SK-N-SH (cell line): ENCODE results near the gene FADD. TPM values are rescaled to one million over a fixed set of nuclear protein-coding genes. Genes with fewer than 3 reads are reported as not detected.

ENCODE experiments used
- CTCF ChIA-PET: fragments of 300-600, 350-600 bp; formaldehyde crosslinking; extraction: SDS; loops from one replicate; lab custom pipeline; 2021; lab: Yijun Ruan, JAX
- POLR2A ChIA-PET: fragments of 350-600 bp; sonication (Branson Sonifier 250); formaldehyde crosslinking; extraction: SDS; loops from one replicate; lab custom pipeline; 2020; ENCODE audit warnings: antibody characterized with exemption, inconsistent platforms; lab: Yijun Ruan, JAX
- DNase-seq: peaks from one replicate; pipeline ENCODE4 v3.0.0; 2012
- H2AFZ ChIP-seq: fragments of 200-600 bp; sonication (generic); 2 replicates; pipeline ENCODE4 v1.8.1; 2016; ENCODE audit warnings: antibody characterized with exemption, mild to moderate bottlenecking, low read depth
- H3F3A ChIP-seq: fragments of 200-600 bp; sonication (generic); replicated peaks from 2 replicates; pipeline ENCODE3; 2016; ENCODE audit warnings: antibody characterized with exemption, mild to moderate bottlenecking; ENCODE audit not compliant: insufficient read depth
- H3K27ac ChIP-seq, 2 experiments: fragments of 200-500 bp in 1 of 2; fragments of 200-600 bp in 1 of 2; sonication (Bioruptor generic) in 1 of 2; sonication (generic), shearing (Covaris generic) in 1 of 2; 2 replicates each; pipeline versions ENCODE4 v1.5.1 to v1.6.1; 2014 to 2016; ENCODE audit warnings: low read depth in 2 of 2, inconsistent platforms in 1 of 2, low read length in 1 of 2, mild to moderate bottlenecking in 1 of 2, mixed read lengths in 1 of 2
- H3K27me3 ChIP-seq: fragments of 200-600 bp; sonication (generic), shearing (Covaris generic); 2 replicates; pipeline ENCODE4 v1.6.1; 2016; ENCODE audit warnings: mixed run types; ENCODE audit not compliant: insufficient read depth
- H3K36me3 ChIP-seq, 2 experiments: fragments of 200-500 bp in 1 of 2; fragments of 200-600 bp in 1 of 2; sonication (Bioruptor generic) in 1 of 2; sonication (generic) in 1 of 2; replicated peaks in 1 of 2; 2 replicates each; pipeline versions ENCODE3 to v1.5.1; 2014 to 2016; ENCODE audit warnings: low read length in 1 of 2, mild to moderate bottlenecking in 1 of 2; ENCODE audit not compliant: insufficient read depth in 2 of 2, control insufficient read depth in 1 of 2
- H3K4me1 ChIP-seq, 2 experiments: fragments of 200-500 bp in 1 of 2; fragments of 200-600 bp in 1 of 2; sonication (Bioruptor generic) in 1 of 2; sonication (generic), shearing (Covaris generic) in 1 of 2; 2 replicates each; pipeline versions ENCODE4 v1.5.1 to v1.6.1; 2014 to 2016; ENCODE audit warnings: low read depth in 1 of 2, low read length in 1 of 2, mixed run types in 1 of 2; ENCODE audit not compliant: insufficient read depth in 2 of 2, control insufficient read depth in 1 of 2
- H3K4me2 ChIP-seq: fragments of 200-600 bp; sonication (generic), shearing (Covaris generic); 2 replicates; pipeline ENCODE4 v1.6.1; 2017; ENCODE audit warnings: mixed run types
- H3K4me3 ChIP-seq, 2 experiments: fragments of 200-500 bp in 1 of 2; fragments of 200-600 bp in 1 of 2; sonication (Bioruptor generic) in 1 of 2; sonication (generic), shearing (Covaris generic) in 1 of 2; 2 replicates each; pipeline versions ENCODE4 v1.5.1 to v1.8.1; 2014 to 2016; ENCODE audit warnings: low read depth in 2 of 2, inconsistent platforms in 1 of 2, low read length in 1 of 2, mild to moderate bottlenecking in 1 of 2, mixed read lengths in 1 of 2, moderate library complexity in 1 of 2
- H3K79me2 ChIP-seq: fragments of 200-600 bp; sonication (generic); 2 replicates; pipeline ENCODE4 v1.8.1; 2017; ENCODE audit warnings: mild to moderate bottlenecking; ENCODE audit not compliant: insufficient read depth
- H3K9ac ChIP-seq: fragments of 200-600 bp; sonication (generic); 2 replicates; pipeline ENCODE4 v1.6.1; 2017; ENCODE audit warnings: mixed run types
- H3K9me2 ChIP-seq: fragments of 200-600 bp; sonication (generic); 2 replicates; pipeline ENCODE4 v1.6.1; 2017; ENCODE audit warnings: mixed run types
- H3K9me3 ChIP-seq: fragments of 200-600 bp; sonication (generic); 2 replicates; pipeline ENCODE4 v1.6.1; 2017; ENCODE audit warnings: mixed run types, mild to moderate bottlenecking, moderate library complexity
- H4K20me1 ChIP-seq: fragments of 200-600 bp; sonication (generic); 2 replicates; pipeline ENCODE4 v1.6.1; 2017; ENCODE audit warnings: mild to moderate bottlenecking, mixed run types; ENCODE audit not compliant: insufficient read depth
- FOSL2 ChIP-seq: IDR thresholded peaks from 2 replicates; pipeline ENCODE4 v1.4.0; 2012; ENCODE audit warnings: low read depth, mild to moderate bottlenecking, moderate library complexity, borderline replicate concordance
- FOXM1 ChIP-seq: IDR thresholded peaks from 2 replicates; pipeline ENCODE4 v1.4.0; 2012; ENCODE audit warnings: low read depth, mild to moderate bottlenecking
- GATA2 ChIP-seq: sonication (generic); formaldehyde crosslinking; IDR thresholded peaks from 2 replicates; pipeline ENCODE4 v1.5.0; 2020; ENCODE audit warnings: mild to moderate bottlenecking, missing genetic modification reagents
- MXI1 ChIP-seq: IDR thresholded peaks from 2 replicates; pipeline ENCODE4 v1.6.1; 2012; ENCODE audit warnings: mild to moderate bottlenecking, low read depth, low read length, improper control_type of control experiment
- NRF1 ChIP-seq: IDR thresholded peaks from 2 replicates; pipeline ENCODE4 v1.6.1; 2012; ENCODE audit warnings: low read depth, mild to moderate bottlenecking, low read length
- RAD21 ChIP-seq: IDR thresholded peaks from 2 replicates; pipeline ENCODE4 v1.6.1; 2012; ENCODE audit warnings: mild to moderate bottlenecking, low read length
- TCF12 ChIP-seq: IDR thresholded peaks from 2 replicates; pipeline ENCODE4 v1.4.0; 2012
- TEAD4 ChIP-seq: IDR thresholded peaks from 2 replicates; pipeline ENCODE4 v1.4.0; 2012; ENCODE audit warnings: mild to moderate bottlenecking, borderline replicate concordance; ENCODE audit not compliant: insufficient read depth
- YY1 ChIP-seq: IDR thresholded peaks from 2 replicates; pipeline ENCODE4 v1.4.0; 2012; ENCODE audit warnings: low read depth, mild to moderate bottlenecking
- WGBS: methylation state at CpG from one replicate; pipeline ENCODE4 v1.1.6; 2017; ENCODE audit warnings: low lambda C conversion rate; 5-methylcytosine and 5-hydroxymethylcytosine counted together
- polyA plus RNA-seq, 3 experiments: library from polyadenylated mRNA; depleted of rRNA; stranded (reverse); fragments of >200 nt; gene quantifications; 2 replicates each; pipeline ENCODE4 v1.2.3, GENCODE V29; 2012
- TF ChIP-seq, protein P1 (sequence below): fragments of 150-350 bp; IDR thresholded peaks from 2 replicates; pipeline ENCODE4 v1.6.1; 2017; ENCODE audit warnings: antibody characterized with exemption, low read length, low read depth, borderline replicate concordance
- TF ChIP-seq, protein P2 (sequence below): IDR thresholded peaks from 2 replicates; pipeline ENCODE4 v1.6.1; 2012; ENCODE audit warnings: mild to moderate bottlenecking, low read depth, low read length, moderate library complexity
- TF ChIP-seq, protein P3 (sequence below): fragments of 200-600 bp; sonication (generic); IDR thresholded peaks from 2 replicates; pipeline ENCODE4 v1.6.1; 2017; ENCODE audit warnings: antibody characterized with exemption, mild to moderate bottlenecking, moderate library complexity
- TF ChIP-seq, protein P4 (sequence below): IDR thresholded peaks from 2 replicates; pipeline ENCODE4 v1.4.0; 2012; ENCODE audit warnings: low read depth
- TF ChIP-seq, protein P5 (sequence below): IDR thresholded peaks from 2 replicates; pipeline ENCODE4 v1.4.0; 2012; ENCODE audit warnings: low read depth, borderline replicate concordance

The FADD gene
- polyA plus RNA-seq, 1 of the 3 experiments (the other 2 are of a cell fraction), result 23.8 TPM

DNA sequence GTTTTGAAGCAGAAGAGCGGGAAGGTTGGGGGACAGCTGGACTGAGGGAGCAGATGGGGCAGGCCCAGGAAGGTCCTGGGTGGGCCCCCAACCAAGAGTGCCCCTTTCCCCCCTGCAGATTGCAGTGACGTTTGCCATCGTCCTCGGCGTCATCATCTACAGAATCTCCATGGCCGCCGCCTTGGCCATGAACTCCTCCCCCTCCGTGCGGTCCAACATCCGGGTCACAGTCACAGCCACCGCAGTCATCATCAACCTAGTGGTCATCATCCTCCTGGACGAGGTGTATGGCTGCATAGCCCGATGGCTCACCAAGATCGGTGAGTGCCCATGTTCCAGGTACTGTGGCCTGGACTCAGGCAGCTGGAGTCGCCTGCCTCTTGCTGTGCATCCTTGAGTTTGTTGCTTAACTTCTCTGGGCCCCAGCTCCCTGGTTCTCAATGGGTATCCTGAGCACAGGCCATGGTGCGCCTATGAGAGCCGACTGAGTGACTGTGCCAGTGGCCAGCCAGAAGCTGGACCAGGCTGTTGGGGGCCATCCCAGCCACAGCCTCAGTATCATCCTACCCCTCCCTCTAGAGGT, 42.0 kb upstream of the FADD start:
- Histone ChIP-seq H3K9ac (no peak overlapping the region), H2AFZ (no peak overlapping the region), H3F3A (no peaks in the 10 kb centered on the region), H3K4me3 (no peak overlapping the region), H3K36me3 (no peaks in the 10 kb centered on the region), H3K79me2 (no peaks in the 10 kb centered on the region), H3K9me2 (no peaks in the 10 kb centered on the region), H3K4me2 (no peak overlapping the region), H3K9me3 (no peaks in the 10 kb centered on the region), H4K20me1 (no peaks in the 10 kb centered on the region), H3K27me3 (no peaks in the 10 kb centered on the region), H3K27ac (no peak overlapping the region), H3K4me1 (no peaks in the 10 kb centered on the region; a peak in 1 of 4 replicates)
- ChIA-PET POLR2A (no interaction called here), CTCF (interaction anchor here (1.4 kb wide), 1 partner anchor 25 kb away, joined by 3 read pairs; no protein-coding TSS in a partner anchor)
- 85% methylated on average over 15 of the region's 17 CpGs for WGBS
- no peak for TF ChIP-seq YY1
- TF ChIP-seq TEAD4, result no peak
- TF ChIP-seq GATA2, result no peak
- TF ChIP-seq, protein P1, sequence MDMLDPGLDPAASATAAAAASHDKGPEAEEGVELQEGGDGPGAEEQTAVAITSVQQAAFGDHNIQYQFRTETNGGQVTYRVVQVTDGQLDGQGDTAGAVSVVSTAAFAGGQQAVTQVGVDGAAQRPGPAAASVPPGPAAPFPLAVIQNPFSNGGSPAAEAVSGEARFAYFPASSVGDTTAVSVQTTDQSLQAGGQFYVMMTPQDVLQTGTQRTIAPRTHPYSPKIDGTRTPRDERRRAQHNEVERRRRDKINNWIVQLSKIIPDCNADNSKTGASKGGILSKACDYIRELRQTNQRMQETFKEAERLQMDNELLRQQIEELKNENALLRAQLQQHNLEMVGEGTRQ, result no peak
- TF ChIP-seq, protein P2, sequence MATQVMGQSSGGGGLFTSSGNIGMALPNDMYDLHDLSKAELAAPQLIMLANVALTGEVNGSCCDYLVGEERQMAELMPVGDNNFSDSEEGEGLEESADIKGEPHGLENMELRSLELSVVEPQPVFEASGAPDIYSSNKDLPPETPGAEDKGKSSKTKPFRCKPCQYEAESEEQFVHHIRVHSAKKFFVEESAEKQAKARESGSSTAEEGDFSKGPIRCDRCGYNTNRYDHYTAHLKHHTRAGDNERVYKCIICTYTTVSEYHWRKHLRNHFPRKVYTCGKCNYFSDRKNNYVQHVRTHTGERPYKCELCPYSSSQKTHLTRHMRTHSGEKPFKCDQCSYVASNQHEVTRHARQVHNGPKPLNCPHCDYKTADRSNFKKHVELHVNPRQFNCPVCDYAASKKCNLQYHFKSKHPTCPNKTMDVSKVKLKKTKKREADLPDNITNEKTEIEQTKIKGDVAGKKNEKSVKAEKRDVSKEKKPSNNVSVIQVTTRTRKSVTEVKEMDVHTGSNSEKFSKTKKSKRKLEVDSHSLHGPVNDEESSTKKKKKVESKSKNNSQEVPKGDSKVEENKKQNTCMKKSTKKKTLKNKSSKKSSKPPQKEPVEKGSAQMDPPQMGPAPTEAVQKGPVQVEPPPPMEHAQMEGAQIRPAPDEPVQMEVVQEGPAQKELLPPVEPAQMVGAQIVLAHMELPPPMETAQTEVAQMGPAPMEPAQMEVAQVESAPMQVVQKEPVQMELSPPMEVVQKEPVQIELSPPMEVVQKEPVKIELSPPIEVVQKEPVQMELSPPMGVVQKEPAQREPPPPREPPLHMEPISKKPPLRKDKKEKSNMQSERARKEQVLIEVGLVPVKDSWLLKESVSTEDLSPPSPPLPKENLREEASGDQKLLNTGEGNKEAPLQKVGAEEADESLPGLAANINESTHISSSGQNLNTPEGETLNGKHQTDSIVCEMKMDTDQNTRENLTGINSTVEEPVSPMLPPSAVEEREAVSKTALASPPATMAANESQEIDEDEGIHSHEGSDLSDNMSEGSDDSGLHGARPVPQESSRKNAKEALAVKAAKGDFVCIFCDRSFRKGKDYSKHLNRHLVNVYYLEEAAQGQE, result no peak
- TF ChIP-seq, protein P3, sequence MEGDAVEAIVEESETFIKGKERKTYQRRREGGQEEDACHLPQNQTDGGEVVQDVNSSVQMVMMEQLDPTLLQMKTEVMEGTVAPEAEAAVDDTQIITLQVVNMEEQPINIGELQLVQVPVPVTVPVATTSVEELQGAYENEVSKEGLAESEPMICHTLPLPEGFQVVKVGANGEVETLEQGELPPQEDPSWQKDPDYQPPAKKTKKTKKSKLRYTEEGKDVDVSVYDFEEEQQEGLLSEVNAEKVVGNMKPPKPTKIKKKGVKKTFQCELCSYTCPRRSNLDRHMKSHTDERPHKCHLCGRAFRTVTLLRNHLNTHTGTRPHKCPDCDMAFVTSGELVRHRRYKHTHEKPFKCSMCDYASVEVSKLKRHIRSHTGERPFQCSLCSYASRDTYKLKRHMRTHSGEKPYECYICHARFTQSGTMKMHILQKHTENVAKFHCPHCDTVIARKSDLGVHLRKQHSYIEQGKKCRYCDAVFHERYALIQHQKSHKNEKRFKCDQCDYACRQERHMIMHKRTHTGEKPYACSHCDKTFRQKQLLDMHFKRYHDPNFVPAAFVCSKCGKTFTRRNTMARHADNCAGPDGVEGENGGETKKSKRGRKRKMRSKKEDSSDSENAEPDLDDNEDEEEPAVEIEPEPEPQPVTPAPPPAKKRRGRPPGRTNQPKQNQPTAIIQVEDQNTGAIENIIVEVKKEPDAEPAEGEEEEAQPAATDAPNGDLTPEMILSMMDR, result no peak
- TF ChIP-seq TCF12, result no peak
- no peak for TF ChIP-seq FOXM1
- no peak for TF ChIP-seq FOSL2
- TF ChIP-seq, protein P4, sequence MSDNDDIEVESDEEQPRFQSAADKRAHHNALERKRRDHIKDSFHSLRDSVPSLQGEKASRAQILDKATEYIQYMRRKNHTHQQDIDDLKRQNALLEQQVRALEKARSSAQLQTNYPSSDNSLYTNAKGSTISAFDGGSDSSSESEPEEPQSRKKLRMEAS, result no peak
- no peak for TF ChIP-seq NRF1
- TF ChIP-seq RAD21, result no peak
- TF ChIP-seq, protein P5, sequence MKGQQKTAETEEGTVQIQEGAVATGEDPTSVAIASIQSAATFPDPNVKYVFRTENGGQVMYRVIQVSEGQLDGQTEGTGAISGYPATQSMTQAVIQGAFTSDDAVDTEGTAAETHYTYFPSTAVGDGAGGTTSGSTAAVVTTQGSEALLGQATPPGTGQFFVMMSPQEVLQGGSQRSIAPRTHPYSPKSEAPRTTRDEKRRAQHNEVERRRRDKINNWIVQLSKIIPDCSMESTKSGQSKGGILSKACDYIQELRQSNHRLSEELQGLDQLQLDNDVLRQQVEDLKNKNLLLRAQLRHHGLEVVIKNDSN, result no peak
- TF ChIP-seq MXI1, result no peak
- no peak for DNase-seq
